ENCODE data around the gene SUSD4. TPM values are rescaled to one million over a fixed set of nuclear protein-coding genes. Genes with fewer than 3 reads are reported as not detected.

Gene SUSD4
- total RNA-seq, 4 donors from 2014 or later, result 0.73 to 8.4 TPM; not detected in 2

- Histone ChIP-seq H3K36me3 (no peaks in the 10 kb centered on the region), H3K4me3 (no peak overlapping the region), H3K27me3 (no peaks in the 10 kb centered on the region), H3K9me3 (no peaks in the 10 kb centered on the region), H3K27ac (no peak overlapping the region), H3K4me1 (no peaks in the 10 kb centered on the region)
- TF ChIP-seq POLR2A (IDR thresholded peaks at IDR 0.05) (no peak), CTCF (IDR thresholded peaks at IDR 0.05) (no peak)
- no peak for DNase-seq
- intact Hi-C loops (cut with DNase I; ENCODE audit: low total_unique reads), result no loop called here
These were observed 147.9 kb downstream of the SUSD4 start for GRCh38 chr1:223216074-223216473.

GRCh38 chr1:223215026-223215425 lies 148.9 kb downstream of the SUSD4 start:
- no peak overlapping the region for H3K27ac ChIP-seq
- H3K4me3 ChIP-seq, result no peak overlapping the region
- H3K4me1 ChIP-seq, result no peaks in the 10 kb centered on the region
- no peaks in the 10 kb centered on the region for H3K27me3 ChIP-seq
- H3K9me3 ChIP-seq, result no peaks in the 10 kb centered on the region
- no peak for DNase-seq
- TF ChIP-seq CTCF (IDR thresholded peaks at IDR 0.05), result no peak
- no peak for TF ChIP-seq POLR2A (IDR thresholded peaks at IDR 0.05)
- no peaks in the 10 kb centered on the region for H3K36me3 ChIP-seq
- intact Hi-C loops (cut with DNase I; ENCODE audit: low total_unique reads), result no loop called here

- Histone ChIP-seq H3K9me3 (no peaks in the 10 kb centered on the region), H3K4me1 (no peaks in the 10 kb centered on the region), H3K36me3 (no peaks in the 10 kb centered on the region), H3K27me3 (no peaks in the 10 kb centered on the region), H3K27ac (no peak overlapping the region), H3K4me3 (no peak overlapping the region)
- TF ChIP-seq CTCF (IDR thresholded peaks at IDR 0.05), result no peak
- TF ChIP-seq POLR2A (IDR thresholded peaks at IDR 0.05), result no peak
- no peak for DNase-seq
- intact Hi-C loops (cut with DNase I; ENCODE audit: low total_unique reads), result no loop called here
These were observed 149.6 kb downstream of the SUSD4 start for GRCh38 chr1:223214261-223214807.

- Histone ChIP-seq H3K27ac (no peak overlapping the region), H3K4me1 (no peaks in the 10 kb centered on the region), H3K9me3 (no peaks in the 10 kb centered on the region), H3K4me3 (no peak overlapping the region), H3K36me3 (no peaks in the 10 kb centered on the region), H3K27me3 (no peaks in the 10 kb centered on the region)
- no peak for DNase-seq
- TF ChIP-seq CTCF (IDR thresholded peaks at IDR 0.05) (no peak), POLR2A (IDR thresholded peaks at IDR 0.05) (no peak)
- intact Hi-C loops (cut with DNase I; ENCODE audit: low total_unique reads), result no loop called here
These were observed 151.5 kb downstream of the SUSD4 start for GRCh38 chr1:223212441-223212840.

GRCh38 chr1:223211323-223211985 lies 152.5 kb downstream of the SUSD4 start:
- Histone ChIP-seq H3K27me3 (no peaks in the 10 kb centered on the region), H3K36me3 (no peaks in the 10 kb centered on the region), H3K27ac (no peak overlapping the region), H3K4me3 (no peak overlapping the region), H3K9me3 (no peaks in the 10 kb centered on the region), H3K4me1 (no peaks in the 10 kb centered on the region)
- no peak for DNase-seq
- TF ChIP-seq POLR2A (IDR thresholded peaks at IDR 0.05) (no peak), CTCF (IDR thresholded peaks at IDR 0.05) (no peak)
- intact Hi-C loops (cut with DNase I; ENCODE audit: low total_unique reads), result no loop called here

All from uterus (tissue), 4 donors.